GM19468 (cell line): ENCODE data around the gene FKBP3.
A peak's percentile ranks its signal among the peaks of the same experiment; 100 is the strongest.
"Not testable (repeated sequence)": the region's sequence is repeated elsewhere in the genome, so short reads cannot be mapped to it uniquely, and the experiment has no call there.

Experiments
- ATAC-seq: cut with Tn5 transposase; IDR thresholded peaks from one replicate; pipeline ENCODE4 v1.9.1; 2021; ENCODE audit warnings: mild to moderate bottlenecking, moderate library complexity, moderate number of reproducible peaks; ENCODE audit not compliant: unreplicated experiment; ENCODE audit errors: extremely low read depth

FKBP3 gene

DNA sequence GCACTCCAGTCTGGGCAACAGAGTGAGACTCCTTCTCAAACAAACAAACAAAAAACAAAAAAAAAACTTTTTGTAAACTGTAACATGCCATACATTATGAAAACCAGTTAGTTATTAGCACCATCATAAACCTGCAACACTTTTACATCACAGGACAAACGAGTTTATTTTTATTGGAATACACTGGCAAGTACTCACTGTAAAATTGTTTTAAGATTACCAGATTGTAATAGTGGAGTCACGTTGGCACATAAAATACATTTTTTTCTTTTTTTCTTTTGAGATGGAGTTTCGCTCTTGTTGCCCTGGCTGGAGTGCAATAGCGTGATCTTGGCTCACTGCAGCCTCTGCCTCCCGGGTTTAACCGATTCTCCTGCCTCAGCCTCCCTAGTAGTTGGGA, 15.7 kb downstream of the FKBP3 start:
- ATAC-seq, result no peak

GRCh38 chr14:45114327-45114726, 20.0 kb downstream of the FKBP3 start:
- no peak for ATAC-seq

DNA sequence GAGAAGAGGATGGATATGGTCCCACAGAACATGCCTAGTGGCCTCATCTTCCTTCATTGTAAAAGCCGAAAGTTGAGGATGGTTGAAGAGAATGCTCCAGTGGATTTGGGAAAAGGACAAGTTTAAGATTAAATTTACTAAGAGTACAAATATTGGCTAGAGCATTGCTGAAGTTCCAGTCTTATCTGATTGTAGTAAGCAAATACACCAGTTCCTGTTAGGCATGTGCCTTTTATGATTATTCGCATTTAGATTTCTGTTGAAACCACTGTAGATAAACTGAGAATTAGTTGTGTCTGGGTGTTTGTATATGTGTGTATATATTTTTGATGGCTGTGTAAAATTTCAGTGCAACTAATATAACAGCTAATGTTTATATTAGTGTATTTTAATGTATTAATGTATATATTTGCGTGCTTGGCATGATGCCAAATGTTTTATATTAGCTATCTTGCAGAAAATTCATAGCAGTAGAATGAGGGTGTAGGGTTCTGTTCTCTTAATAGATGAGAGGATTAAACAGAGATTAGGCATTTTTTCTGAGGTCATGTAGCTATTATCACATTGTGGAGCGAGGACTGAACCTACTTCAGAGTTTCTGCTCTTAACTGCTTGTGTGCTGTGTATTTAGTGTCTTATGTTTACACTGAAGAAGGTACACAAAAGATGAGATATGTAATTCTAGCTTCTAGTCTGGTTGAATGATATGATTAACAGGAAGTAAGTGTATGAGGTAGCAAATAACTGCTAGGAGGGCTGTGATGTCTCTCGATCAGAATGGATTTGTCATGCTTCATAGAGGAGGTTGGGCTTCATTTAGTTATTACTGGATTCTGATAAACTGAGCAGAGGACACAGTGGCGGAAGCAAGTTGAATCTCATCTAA, 21.1 kb downstream of the FKBP3 start:
- no peak for ATAC-seq

- ATAC-seq, result no peak
These were observed 29.7 kb downstream of the FKBP3 start for GRCh38 chr14:45104561-45104960.

DNA sequence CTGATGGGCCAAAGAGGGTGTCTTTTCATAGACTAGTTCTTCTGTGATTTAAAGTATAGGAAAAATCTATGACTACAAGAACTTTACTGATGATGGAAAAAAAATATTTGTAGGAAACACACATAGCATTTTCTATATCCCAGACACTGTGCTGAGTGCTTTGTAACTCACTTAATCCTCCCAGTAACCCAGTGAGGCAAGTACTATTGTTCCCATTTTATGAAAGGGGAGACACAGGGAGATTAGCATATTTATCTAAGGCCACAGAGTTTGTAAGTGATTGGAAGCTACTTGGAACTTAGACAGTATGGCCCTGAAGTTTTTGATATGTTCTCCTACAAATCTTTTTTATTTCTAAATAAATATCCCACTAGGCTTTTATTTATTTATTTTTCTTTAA, 30.5 kb downstream of the FKBP3 start:
- ATAC-seq, result no peak

DNA sequence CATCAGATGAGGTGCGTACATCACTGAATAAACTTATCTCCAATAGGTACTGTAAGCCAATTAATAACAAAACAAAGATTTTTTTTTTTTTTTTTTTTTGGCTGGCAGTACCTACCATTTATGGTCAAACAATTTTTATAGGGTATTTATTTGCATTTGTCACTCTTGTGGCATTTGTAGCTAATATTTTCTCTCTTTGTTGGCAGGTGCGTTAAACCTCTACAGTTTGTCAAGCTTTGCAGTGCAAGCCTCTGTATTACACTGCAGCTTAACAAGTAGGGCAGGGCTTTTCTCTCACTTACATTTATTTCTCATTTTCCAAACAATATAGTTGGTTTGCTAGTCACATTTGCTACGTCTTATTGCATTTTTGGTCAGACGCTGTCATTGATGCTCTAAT, 38.1 kb downstream of the FKBP3 start:
- no peak for ATAC-seq

- no peak for ATAC-seq
These were observed 39.1 kb downstream of the FKBP3 start for GRCh38 chr14:45095143-45095542.

GRCh38 chr14:45094275-45094674, 40.0 kb downstream of the FKBP3 start:
- ATAC-seq, result no peak

DNA sequence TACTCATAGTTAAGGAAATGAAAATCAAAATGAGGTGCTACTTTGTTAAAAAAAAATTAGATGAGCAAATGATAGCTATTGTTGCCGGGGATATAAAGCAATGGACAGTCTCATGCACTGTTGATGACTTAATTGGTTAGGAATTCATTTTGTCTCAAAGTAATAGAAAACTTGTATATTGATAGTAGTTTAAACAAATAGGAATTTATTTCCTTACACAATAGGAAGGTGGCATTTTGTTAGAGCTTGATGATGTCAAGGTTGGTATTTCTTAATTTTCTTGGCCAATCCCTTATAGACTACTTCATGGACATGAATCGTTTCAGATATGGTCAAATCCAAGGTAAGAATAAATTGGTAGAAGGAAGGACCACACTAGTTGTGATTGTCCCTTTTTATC, 42.6 kb downstream of the FKBP3 start:
- no peak for ATAC-seq

DNA sequence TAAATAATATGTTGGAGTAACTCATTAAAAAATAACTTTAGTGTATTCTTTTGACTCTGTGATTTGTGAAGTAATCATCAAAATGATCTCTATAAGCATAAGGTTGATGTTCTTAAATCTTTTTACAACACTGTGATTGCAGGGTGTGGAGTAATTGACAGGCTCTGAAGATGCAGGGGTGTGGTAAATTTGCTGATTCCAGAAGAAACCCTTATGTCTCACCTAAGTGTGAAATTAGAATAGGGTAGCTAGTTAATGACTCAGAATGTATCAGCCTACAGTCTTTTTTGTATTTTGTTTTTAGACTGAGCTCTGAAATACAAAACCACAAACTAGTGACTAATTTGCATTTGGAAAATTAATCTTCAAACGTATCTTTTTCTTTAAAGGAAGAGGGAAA, 44.5 kb downstream of the FKBP3 start:
- no peak for ATAC-seq

- no peak for ATAC-seq
These were observed 49.3 kb downstream of the FKBP3 start for GRCh38 chr14:45084946-45085346.

GRCh38 chr14:45083976-45084722, 50.1 kb downstream of the FKBP3 start, which contains the start of gene PRPF39:
Gene PRPF39, plus strand, starts transcription at chr14:45084116. Its CDS starts 11,124 bp downstream, at chr14:45095240.
- peak; percentile 89 for ATAC-seq

DNA sequence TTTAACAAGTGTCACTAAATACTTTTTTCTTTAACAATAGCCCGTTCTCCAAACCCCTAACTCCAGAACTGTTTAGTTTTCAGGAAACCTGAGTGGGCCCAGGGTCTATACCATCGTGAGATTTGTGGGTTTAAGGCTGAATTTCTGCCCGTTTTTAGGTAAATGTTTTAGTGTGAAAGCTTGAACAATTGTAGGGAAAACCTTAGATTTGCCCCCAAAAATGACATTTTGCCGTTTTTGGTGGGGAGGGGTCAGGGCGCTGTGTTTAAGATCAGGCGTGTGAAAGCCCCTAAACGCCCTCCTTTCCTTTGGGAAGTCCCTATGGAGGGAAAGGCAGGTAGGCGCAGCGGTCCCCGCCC, 50.7 kb downstream of the FKBP3 start:
- no peak for ATAC-seq

DNA sequence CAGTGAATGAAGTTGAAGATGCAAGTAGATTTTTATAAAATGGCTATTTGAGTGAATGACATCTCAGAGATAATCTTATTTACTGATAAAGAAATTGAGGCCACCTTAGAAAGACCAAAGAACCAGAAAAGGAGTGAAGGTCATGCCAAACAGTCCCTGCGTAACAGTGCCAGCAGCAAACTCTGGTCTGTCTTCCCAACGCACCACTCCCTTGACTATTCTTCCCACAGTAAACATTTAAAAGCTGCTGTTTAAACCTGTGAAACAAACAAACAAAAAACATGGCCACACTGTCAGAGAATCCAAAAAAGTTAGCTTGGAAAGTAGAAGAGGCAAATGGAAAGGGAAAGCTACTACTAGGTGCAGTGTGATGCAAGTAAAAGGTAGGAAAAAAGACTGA, 51.9 kb downstream of the FKBP3 start:
- no peak for ATAC-seq

DNA sequence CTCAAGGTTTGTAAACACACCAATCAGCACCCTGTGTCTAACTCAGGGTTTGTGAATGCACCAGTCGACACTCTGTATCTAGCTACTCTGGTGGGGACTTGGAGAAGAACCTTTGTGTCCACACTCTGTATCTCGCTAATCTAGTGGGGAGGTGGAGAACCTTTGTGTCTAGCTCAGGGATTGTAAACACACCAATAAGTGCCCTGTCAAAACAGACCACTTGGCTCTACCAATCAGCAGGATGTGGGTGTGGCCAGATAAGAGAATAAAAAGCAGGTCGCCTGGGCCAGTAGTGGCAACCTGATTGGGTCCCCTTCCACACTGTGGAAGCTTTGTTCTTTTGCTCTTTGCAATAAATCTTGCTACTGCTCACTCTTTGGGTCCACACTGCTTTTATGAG, 53.2 kb downstream of the FKBP3 start:
- ATAC-seq, result not testable (repeated sequence)

GRCh38 chr14:45080416-45080968, 53.8 kb downstream of the FKBP3 start:
- not testable (repeated sequence) for ATAC-seq

DNA sequence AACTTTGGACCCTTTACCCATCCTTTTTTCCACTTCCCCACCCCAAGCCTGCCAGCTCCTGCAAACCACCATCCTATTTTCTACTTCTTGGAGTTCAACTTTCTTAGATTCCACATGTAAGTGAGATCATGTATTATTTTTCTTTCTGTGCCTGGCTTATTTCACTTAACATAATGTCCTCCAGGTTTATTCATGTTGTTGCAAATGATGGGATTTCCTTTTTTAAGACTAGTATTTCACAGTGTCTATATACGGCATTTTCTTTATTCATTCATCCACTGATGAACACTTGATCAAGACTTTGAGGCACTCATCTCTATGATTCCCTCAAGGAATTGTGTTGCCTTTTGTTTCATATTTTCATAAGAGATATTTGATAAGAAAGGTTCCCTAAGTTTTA, 56.0 kb downstream of the FKBP3 start:
- no peak for ATAC-seq

GRCh38 chr14:45073231-45073879, 60.9 kb downstream of the FKBP3 start:
- no peak for ATAC-seq

GRCh38 chr14:45072126-45072525, 62.2 kb downstream of the FKBP3 start:
- ATAC-seq, result no peak

DNA sequence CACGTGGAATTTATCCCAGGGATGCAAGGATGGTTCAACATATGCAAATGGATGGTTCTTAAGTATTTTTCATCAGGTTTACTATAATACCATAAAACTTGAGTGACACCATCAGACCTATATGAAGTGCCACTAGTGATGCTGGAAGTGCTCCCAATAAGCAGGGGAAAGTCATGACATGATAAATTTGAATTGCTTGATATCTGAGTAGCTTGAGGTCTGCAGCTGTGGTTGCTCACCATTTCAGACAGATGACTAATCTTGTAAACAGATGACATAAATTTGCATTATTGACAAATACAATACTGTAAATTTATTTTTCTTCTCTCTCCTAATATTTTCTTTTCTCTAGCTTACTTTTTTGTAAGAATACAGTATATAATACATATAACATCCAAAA, 64.1 kb downstream of the FKBP3 start:
- ATAC-seq, result no peak

- ATAC-seq, result no peak
These were observed 65.9 kb downstream of the FKBP3 start for GRCh38 chr14:45068396-45068795.
